ENCODE results near the gene RBM38. TPM values are rescaled to one million over a fixed set of nuclear protein-coding genes. Genes with fewer than 3 reads are reported as not detected.

The RBM38 gene
- total and polyA plus RNA-seq, 9 of the 15 experiments (the other 6 are each of a cell fraction or from before 2014, with no cell fraction given): 0.28 to 82.4 (median 33.2) TPM

GRCh38 chr20:57389695-57390603, 1.2 kb upstream of the RBM38 start (continued):
- TF ChIP-seq RBM22 (IDR thresholded peaks at IDR 0.05; ENCODE audit: low read depth, low read length, poor library complexity, severe bottlenecking): no peak
- TF ChIP-seq CEBPG (CRISPR knock-in tag; IDR thresholded peaks at IDR 0.05): no peak
- TF ChIP-seq CEBPG (tag; conservative IDR thresholded peaks at IDR 0.05 in 1 of 2, IDR thresholded peaks at IDR 0.05 in 1 of 2): no peak
- peak; percentile 48; the same call in 1 of the 2 replicates for TF ChIP-seq HIVEP1 (CRISPR knock-in tag; IDR thresholded peaks at IDR 0.05)
- no peak for TF ChIP-seq ZNF263 (CRISPR knock-in tag; IDR thresholded peaks at IDR 0.05; ENCODE audit: borderline replicate concordance)
- TF ChIP-seq ZNF76 (CRISPR knock-in tag; IDR thresholded peaks at IDR 0.05; ENCODE audit: borderline replicate concordance): no peak
- no peak for TF ChIP-seq POLR2AphosphoS2 (IDR thresholded peaks at IDR 0.05; ENCODE audit: low read length)
- TF ChIP-seq PKNOX1 (IDR thresholded peaks at IDR 0.05): no peak
- peak; percentile 64 to 67 for TF ChIP-seq E2F6 (IDR thresholded peaks at IDR 0.05; ENCODE audit: borderline replicate concordance in 1 of 2, extremely low read depth in 1 of 2, insufficient read depth in 1 of 2, insufficient read length in 1 of 2, low read depth in 1 of 2, low read length in 1 of 2, poor library complexity in 1 of 2, severe bottlenecking in 1 of 2)
- TF ChIP-seq THAP12 (CRISPR knock-in tag; IDR thresholded peaks at IDR 0.05): no peak
- TF ChIP-seq ZC3H8 (IDR thresholded peaks at IDR 0.05): no peak
- peak; percentile 46 for TF ChIP-seq GMEB1 (CRISPR knock-in tag; IDR thresholded peaks at IDR 0.05)
- no peak for TF ChIP-seq NR4A1 (CRISPR knock-in tag; IDR thresholded peaks at IDR 0.05)
- TF ChIP-seq NR4A1 (tag; IDR thresholded peaks at IDR 0.05): peak; percentile 84
- TF ChIP-seq RB1 (IDR thresholded peaks at IDR 0.05; ENCODE audit: low read depth): no peak
- TF ChIP-seq HMG20A (CRISPR knock-in tag; conservative IDR thresholded peaks at IDR 0.05): no peak
- TF ChIP-seq ZNF668 (CRISPR knock-in tag; IDR thresholded peaks at IDR 0.05): no peak
- TF ChIP-seq ZKSCAN8 (CRISPR knock-in tag; IDR thresholded peaks at IDR 0.05): no peak
- TF ChIP-seq GTF2E2 (tag; IDR thresholded peaks at IDR 0.05): peak; percentile 76; the same call in 1 of the 2 replicates
